ENCODE data around the gene CYREN.

The CYREN gene

GRCh38 chr7:135195968-135196629 lies 25.6 kb upstream of the CYREN start:
- FAIRE-seq: no peak

GRCh38 chr7:135195156-135195555 lies 24.6 kb upstream of the CYREN start:
- no peak for FAIRE-seq

GRCh38 chr7:135194494-135195095 lies 24.1 kb upstream of the CYREN start:
- no peak for FAIRE-seq

GRCh38 chr7:135193615-135194081 lies 23.1 kb upstream of the CYREN start:
- no peak for FAIRE-seq

- FAIRE-seq: no peak
Observed at GRCh38 chr7:135192914-135193536, 22.5 kb upstream of the CYREN start.

GRCh38 chr7:135190703-135191102 lies 20.2 kb upstream of the CYREN start:
- no peak for FAIRE-seq

GRCh38 chr7:135189961-135190360 lies 19.5 kb upstream of the CYREN start:
- FAIRE-seq: no peak

GRCh38 chr7:135189221-135189662 lies 18.7 kb upstream of the CYREN start:
- FAIRE-seq: no peak

GRCh38 chr7:135188298-135188984 lies 17.9 kb upstream of the CYREN start:
- no peak for FAIRE-seq

- FAIRE-seq: no peak
Observed at GRCh38 chr7:135186841-135187253, 16.3 kb upstream of the CYREN start.

GRCh38 chr7:135186261-135186540 lies 15.7 kb upstream of the CYREN start:
- FAIRE-seq: no peak

GRCh38 chr7:135185471-135186260 lies 15.2 kb upstream of the CYREN start:
- no peak for FAIRE-seq

- no peak for FAIRE-seq
Observed at GRCh38 chr7:135184254-135184841, 13.8 kb upstream of the CYREN start.

- FAIRE-seq: no peak
Observed at GRCh38 chr7:135183478-135183877, 13.0 kb upstream of the CYREN start.

GRCh38 chr7:135181929-135182678 lies 11.6 kb upstream of the CYREN start:
- no peak for FAIRE-seq

GRCh38 chr7:135181261-135181928 lies 10.9 kb upstream of the CYREN start:
- no peak for FAIRE-seq

GRCh38 chr7:135180122-135180521 lies 9.6 kb upstream of the CYREN start:
- FAIRE-seq: no peak

- FAIRE-seq: no peak
Observed at GRCh38 chr7:135179321-135179925, 8.9 kb upstream of the CYREN start.

GRCh38 chr7:135178364-135178763 lies 7.9 kb upstream of the CYREN start:
- no peak for FAIRE-seq

GRCh38 chr7:135177028-135177696 lies 6.7 kb upstream of the CYREN start:
- FAIRE-seq: no peak
